ENCODE measurements around the gene FGFBP1.

Gene FGFBP1

GRCh38 chr4:15901998-15902397, 36.5 kb downstream of the FGFBP1 start:
- TF ChIP-seq, protein P1, sequence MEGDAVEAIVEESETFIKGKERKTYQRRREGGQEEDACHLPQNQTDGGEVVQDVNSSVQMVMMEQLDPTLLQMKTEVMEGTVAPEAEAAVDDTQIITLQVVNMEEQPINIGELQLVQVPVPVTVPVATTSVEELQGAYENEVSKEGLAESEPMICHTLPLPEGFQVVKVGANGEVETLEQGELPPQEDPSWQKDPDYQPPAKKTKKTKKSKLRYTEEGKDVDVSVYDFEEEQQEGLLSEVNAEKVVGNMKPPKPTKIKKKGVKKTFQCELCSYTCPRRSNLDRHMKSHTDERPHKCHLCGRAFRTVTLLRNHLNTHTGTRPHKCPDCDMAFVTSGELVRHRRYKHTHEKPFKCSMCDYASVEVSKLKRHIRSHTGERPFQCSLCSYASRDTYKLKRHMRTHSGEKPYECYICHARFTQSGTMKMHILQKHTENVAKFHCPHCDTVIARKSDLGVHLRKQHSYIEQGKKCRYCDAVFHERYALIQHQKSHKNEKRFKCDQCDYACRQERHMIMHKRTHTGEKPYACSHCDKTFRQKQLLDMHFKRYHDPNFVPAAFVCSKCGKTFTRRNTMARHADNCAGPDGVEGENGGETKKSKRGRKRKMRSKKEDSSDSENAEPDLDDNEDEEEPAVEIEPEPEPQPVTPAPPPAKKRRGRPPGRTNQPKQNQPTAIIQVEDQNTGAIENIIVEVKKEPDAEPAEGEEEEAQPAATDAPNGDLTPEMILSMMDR (IDR thresholded peaks at IDR 0.05; ENCODE audit: low read depth, low read length): no peak
- DNase-seq (ENCODE audit: extremely low read depth, low read depth): no peak

- DNase-seq (ENCODE audit: extremely low read depth, low read depth): no peak
- TF ChIP-seq, protein P1 (IDR thresholded peaks at IDR 0.05; ENCODE audit: low read depth, low read length): no peak
These were observed 37.5 kb downstream of the FGFBP1 start for GRCh38 chr4:15901007-15901406.

- DNase-seq (ENCODE audit: extremely low read depth, low read depth): no peak
- TF ChIP-seq, protein P1 (IDR thresholded peaks at IDR 0.05; ENCODE audit: low read depth, low read length): no peak
These were observed 39.0 kb downstream of the FGFBP1 start for GRCh38 chr4:15899511-15899910.

DNA sequence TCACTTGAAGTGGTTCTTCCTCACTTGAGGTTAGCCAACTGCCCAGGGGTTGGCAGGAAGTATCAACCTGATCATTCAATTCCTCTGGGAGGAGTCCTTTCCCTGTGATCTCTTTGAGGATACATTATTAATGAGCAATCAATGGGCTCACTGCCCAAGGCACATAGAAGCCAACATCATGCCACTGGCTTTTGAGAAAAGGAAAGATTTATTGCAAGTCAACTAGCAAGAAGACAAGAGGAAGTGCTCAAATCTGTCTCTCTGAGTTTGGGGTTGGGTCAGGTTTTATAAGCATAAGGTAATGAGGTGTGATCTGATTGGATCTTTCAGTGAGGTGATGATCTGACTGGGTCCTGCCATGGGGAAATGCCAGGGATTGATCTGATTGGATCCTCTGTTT, 39.6 kb downstream of the FGFBP1 start:
- DNase-seq (ENCODE audit: extremely low read depth, low read depth): no peak
- TF ChIP-seq, protein P1 (IDR thresholded peaks at IDR 0.05; ENCODE audit: low read depth, low read length): no peak

- TF ChIP-seq, protein P1 (IDR thresholded peaks at IDR 0.05; ENCODE audit: low read depth, low read length): no peak
- no peak for DNase-seq (ENCODE audit: extremely low read depth, low read depth)
These were observed 41.0 kb downstream of the FGFBP1 start for GRCh38 chr4:15897577-15897976.

GRCh38 chr4:15894921-15895916, 43.3 kb downstream of the FGFBP1 start:
- DNase-seq (ENCODE audit: extremely low read depth, low read depth): no peak
- TF ChIP-seq, protein P1 (IDR thresholded peaks at IDR 0.05; ENCODE audit: low read depth, low read length): no peak

GRCh38 chr4:15894393-15894792, 44.1 kb downstream of the FGFBP1 start:
- TF ChIP-seq, protein P1 (IDR thresholded peaks at IDR 0.05; ENCODE audit: low read depth, low read length): no peak
- no peak for DNase-seq (ENCODE audit: extremely low read depth, low read depth)

Measured in AG09319 (cell line).